ENCODE results near the gene DIO1.
A peak's percentile ranks its signal among the peaks of the same experiment; 100 is the strongest.

DIO1 gene

GRCh38 chr1:53894644-53895043 is 657 bp downstream of the DIO1 start:
- DNase-seq (ENCODE audit: low spot score), result no peak

DNA sequence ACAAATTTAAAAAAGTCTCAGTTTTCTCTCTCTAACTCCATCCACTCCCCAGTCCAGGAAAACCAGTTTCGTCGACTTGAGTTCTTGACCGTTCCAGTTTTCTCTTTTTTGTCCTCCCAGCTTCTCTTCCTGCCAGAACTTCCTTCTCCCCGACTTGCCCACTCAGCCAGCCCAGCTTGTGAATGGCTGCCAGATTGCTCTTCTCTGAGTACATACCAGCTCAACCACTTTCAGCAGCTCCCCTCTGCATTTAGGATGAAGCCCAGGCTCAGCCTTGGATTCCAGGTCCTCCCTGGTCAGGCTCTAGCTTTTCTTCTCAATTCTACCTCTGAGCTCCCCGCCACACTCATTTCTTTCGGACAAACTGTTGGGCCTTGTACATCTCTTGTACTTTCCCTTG is 1.4 kb downstream of the DIO1 start:
- DNase-seq (ENCODE audit: low spot score), result no peak

GRCh38 chr1:53896635-53897229 is 2.7 kb downstream of the DIO1 start:
- peak; percentile 60 for DNase-seq (ENCODE audit: low spot score)

DNA sequence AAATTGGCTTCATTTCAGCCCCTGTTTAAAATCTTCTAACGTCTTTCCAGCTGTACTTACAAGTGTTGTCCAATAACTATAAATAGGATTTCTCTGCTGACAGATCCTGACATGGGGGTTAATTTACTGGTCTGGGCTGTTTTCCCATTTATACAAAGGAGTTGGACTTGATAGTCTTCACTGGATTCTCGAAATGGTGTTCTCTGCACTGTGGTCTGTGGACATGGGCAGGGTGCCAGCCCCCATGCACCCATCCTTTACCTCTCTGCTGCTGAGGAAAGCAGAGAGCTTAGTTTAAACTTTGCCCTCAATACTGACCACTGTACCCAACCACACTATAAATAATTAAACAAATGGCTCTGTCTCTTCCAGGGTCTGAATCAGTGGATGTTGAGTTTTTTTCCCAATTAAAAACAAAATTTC is 5.2 kb downstream of the DIO1 start:
- DNase-seq (ENCODE audit: low spot score), result peak; percentile 30

- DNase-seq (ENCODE audit: low spot score), result no peak
Measured at GRCh38 chr1:53899708-53900107, 5.7 kb downstream of the DIO1 start.

DNA sequence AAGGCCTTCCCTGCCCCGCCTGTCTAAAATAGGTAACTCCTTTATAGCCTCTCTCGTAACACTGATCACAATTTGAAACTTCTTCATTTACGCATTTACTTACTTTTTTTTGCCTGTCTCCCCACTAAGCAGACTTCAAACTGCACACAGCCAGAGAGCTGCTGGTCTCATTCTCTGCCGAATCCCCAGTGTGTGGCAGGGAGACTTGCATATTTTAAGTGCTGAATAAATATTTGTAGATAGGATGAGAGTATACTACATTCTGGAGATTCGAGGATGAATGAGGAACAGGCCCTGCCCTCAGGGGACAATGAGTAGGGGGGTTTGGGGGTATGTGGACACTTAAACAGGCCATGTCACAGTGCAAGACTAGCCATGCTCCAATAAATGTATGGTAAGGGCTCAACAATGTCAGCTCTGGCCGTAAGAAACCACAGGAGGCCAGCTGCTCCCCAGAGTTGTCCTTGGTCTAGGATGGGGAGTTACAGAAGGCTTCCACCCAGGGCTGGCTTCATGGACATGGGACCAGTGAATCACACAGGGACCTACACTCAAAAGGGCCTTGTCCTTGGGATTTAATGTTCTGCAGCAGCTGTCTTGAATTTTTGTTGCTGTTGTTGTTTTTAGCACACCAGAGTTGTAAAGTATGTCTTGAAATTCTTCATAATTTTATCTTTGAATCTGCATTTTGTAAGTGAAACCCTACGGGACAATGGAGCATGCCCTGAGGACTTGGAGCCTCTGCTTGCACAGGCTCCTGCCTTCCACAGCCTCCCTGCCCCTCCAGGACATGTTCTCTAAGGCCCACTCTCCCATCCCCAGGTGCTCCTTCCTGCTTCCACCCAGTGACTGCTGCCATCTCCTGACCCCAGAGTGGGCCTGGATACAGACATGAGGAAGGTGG is 8.5 kb downstream of the DIO1 start:
- DNase-seq (ENCODE audit: low spot score), result no peak

DNA sequence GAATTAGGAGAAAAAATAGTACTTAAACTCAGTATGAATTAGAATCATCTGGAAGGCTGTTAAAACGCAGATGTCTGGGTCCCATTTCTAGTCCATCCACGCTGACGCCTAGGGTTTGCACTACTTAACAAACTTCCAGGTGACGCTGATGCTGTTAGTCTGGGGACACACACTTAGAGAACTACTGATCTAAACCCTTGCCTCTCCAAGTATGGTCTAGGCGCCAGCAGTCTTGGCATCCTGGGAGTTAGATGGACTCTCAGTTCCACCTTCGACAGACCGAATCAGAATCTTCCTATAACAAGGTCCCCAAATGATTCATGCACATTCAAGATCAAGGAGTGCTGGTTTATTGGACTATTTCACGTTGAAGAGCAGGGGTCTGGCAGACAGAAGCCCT is 11.5 kb downstream of the DIO1 start:
- DNase-seq (ENCODE audit: low spot score), result no peak

DNA sequence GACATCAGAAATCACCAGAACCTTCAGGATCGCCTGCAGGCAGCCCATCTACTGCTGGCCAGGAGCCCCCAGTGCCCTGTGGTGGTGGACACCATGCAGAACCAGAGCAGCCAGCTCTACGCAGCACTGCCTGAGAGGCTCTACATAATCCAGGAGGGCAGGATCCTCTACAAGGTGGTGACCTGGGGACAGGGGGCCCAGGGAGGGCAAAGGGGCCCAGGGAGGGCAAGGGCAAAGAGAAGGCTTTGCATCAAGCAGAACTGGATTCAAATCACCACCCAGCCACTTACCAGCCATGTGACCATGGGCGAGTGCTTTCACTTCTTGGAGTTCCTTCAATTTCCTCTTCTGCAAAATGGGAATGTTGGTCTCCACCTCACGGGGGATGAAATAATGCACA is 12.1 kb downstream of the DIO1 start:
- no peak for DNase-seq (ENCODE audit: low spot score)

DNA sequence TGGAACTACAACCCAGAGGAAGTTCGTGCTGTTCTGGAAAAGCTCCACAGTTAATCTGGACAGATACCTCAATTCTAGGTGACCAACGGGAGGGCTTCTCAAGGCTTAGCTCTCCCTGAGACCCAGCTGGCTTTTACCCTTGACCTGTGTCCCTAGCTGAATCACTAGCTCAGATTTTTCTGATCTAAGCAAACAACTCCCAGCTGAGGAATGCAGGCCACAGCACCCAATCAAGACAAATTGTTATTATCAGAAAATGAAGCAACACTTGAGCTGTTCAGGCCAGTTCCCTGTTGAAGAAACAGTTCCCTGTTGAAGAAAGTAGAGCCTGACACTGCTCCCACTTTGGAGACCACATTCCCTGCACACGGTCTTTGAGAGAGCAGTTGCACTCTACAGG is 16.0 kb downstream of the DIO1 start:
- peak; percentile 35 for DNase-seq (ENCODE audit: low spot score)

GRCh38 chr1:53911442-53911841 is 17.5 kb downstream of the DIO1 start:
- no peak for DNase-seq (ENCODE audit: low spot score)

- no peak for DNase-seq (ENCODE audit: low spot score)
Measured at GRCh38 chr1:53913352-53914033, 19.5 kb downstream of the DIO1 start.

GRCh38 chr1:53918343-53918742 is 24.4 kb downstream of the DIO1 start:
- no peak for DNase-seq (ENCODE audit: low spot score)

DNA sequence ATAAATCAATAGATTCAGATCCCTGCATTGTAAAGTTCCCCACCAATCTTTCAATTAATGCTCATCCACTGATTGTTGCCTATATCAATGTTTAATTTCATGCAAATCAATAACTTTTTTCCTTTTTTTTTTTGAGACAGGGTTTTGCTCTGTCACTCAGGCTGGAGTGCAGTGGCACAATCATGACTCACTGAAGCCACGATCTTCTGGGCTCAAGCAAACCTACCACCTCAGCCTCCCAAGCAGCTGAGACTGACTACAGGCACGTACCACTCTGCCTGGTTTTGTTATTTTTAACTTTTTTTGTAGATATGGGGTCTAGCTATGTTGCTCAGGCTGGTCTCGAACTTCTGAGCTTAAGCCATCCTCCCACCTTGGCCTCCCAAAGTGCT is 25.7 kb downstream of the DIO1 start:
- DNase-seq (ENCODE audit: low spot score), result no peak

DNA sequence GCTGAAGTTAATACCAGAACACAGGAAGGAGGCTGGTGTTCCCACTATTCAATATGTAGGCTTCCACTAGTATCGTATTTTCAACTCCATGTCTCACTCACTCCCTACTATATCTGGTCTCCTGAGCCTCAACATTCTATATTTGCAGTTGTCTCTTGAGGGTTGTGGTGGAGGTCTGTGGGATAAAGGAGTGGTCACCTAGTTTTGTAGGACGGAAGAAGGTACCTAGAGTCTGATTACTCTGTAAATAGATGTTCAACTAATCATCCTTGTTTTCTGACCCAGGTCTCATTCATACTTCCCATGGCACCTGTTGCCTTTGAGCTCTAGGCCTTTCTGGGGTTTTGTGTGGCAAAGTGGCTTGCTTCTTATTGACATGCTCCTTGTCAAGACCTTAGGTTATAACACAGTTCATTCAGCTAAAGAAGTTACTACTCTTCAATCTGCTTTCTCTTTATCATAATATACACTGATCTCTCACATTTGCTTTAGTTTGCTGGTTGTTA is 33.4 kb downstream of the DIO1 start:
- DNase-seq (ENCODE audit: low spot score), result no peak

- no peak for DNase-seq (ENCODE audit: low spot score)
Measured at GRCh38 chr1:53929246-53929960, 35.4 kb downstream of the DIO1 start.

- no peak for DNase-seq (ENCODE audit: low spot score)
Measured at GRCh38 chr1:53930932-53931331, 36.9 kb downstream of the DIO1 start.

DNA sequence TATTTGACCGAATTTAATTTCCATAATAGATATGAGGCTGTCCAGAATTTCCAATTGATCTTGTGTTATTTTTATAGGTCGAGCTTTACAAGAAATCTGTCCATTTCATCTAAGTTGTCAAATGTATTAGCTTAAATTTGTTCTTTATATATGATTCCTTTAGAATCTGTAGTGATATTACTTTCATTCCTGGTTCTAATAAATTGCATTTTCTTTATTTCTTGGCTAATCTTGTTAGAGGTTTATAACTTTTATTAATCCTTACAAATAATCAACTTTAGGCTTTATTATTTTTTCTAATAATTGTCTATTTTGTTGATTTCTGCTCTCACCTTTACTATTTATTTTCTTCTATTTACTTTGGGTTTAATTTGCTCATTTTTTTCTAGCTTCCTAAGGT is 37.5 kb downstream of the DIO1 start:
- DNase-seq (ENCODE audit: low spot score), result no peak

- no peak for DNase-seq (ENCODE audit: low spot score)
Measured at GRCh38 chr1:53934170-53934765, 40.3 kb downstream of the DIO1 start.

GRCh38 chr1:53936430-53936829 is 42.4 kb downstream of the DIO1 start:
- no peak for DNase-seq (ENCODE audit: low spot score)

- DNase-seq (ENCODE audit: low spot score), result peak; percentile 20
Measured at GRCh38 chr1:53938136-53938830, 44.3 kb downstream of the DIO1 start.
